Measurements from ENCODE around the gene CFAP97.

CFAP97 gene

DNA sequence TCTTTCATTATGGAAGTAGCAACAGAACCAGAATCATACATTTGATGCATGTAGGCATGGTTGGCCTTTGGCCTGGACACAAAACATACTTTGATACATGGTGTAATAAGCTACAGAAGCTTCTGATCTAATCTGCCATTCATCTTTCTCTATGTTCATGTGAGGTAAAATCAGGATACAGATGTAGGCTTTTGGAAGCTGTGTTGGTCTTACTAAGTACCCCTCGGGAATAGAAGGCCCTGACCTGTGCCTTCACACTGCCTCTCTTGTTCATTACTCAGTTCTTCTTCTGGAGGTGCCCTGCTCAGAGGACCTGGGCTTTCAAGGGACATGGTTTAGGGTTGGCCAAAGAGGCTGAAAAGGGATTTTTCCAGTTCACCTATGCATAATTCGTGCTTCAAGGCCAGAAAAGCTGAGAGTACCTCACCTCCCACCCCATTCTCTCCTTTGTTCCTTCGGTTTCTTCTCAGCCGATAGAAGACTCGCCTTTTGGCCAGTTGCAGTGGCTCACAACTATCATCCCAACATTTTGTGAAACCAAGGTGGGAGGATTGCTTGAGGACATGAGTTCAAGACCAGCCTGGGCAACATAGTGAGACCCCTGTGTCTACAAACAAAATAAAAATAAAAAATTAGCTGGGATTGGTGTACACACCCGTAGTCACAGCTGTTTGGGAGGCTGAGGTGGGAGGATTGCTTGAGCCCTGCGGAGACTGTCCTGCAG is 31.5 kb upstream of the CFAP97 start:
- H3K4me3 ChIP-seq (ENCODE audit: low read depth, low read length), result no peak overlapping the region
- TF ChIP-seq, protein P1, sequence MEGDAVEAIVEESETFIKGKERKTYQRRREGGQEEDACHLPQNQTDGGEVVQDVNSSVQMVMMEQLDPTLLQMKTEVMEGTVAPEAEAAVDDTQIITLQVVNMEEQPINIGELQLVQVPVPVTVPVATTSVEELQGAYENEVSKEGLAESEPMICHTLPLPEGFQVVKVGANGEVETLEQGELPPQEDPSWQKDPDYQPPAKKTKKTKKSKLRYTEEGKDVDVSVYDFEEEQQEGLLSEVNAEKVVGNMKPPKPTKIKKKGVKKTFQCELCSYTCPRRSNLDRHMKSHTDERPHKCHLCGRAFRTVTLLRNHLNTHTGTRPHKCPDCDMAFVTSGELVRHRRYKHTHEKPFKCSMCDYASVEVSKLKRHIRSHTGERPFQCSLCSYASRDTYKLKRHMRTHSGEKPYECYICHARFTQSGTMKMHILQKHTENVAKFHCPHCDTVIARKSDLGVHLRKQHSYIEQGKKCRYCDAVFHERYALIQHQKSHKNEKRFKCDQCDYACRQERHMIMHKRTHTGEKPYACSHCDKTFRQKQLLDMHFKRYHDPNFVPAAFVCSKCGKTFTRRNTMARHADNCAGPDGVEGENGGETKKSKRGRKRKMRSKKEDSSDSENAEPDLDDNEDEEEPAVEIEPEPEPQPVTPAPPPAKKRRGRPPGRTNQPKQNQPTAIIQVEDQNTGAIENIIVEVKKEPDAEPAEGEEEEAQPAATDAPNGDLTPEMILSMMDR (IDR thresholded peaks at IDR 0.05; ENCODE audit: insufficient read depth, low read depth, low read length, missing control alignments), result no peak
- DNase-seq (ENCODE audit: low read depth), result no peak

DNA sequence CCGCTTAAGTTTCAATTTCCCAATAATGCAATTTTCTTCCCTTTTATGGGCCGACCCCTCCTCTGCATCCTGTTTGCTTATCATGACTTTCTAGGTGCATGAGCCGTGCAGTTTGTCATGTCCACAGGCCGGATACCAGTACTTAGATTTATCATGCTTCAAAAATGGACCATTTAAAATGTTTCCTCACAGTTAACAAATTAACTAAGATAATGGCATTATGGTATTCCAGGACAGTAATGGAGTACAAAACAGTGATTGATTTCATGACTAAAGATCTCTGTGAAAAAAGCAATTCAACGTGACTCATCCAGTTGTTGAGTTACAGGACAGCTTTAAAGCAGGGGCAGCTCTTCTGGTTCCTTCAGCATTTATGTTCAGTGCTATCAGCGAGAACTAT is 28.6 kb upstream of the CFAP97 start:
- TF ChIP-seq, protein P1 (IDR thresholded peaks at IDR 0.05; ENCODE audit: insufficient read depth, low read depth, low read length, missing control alignments), result no peak
- DNase-seq (ENCODE audit: low read depth), result no peak

DNA sequence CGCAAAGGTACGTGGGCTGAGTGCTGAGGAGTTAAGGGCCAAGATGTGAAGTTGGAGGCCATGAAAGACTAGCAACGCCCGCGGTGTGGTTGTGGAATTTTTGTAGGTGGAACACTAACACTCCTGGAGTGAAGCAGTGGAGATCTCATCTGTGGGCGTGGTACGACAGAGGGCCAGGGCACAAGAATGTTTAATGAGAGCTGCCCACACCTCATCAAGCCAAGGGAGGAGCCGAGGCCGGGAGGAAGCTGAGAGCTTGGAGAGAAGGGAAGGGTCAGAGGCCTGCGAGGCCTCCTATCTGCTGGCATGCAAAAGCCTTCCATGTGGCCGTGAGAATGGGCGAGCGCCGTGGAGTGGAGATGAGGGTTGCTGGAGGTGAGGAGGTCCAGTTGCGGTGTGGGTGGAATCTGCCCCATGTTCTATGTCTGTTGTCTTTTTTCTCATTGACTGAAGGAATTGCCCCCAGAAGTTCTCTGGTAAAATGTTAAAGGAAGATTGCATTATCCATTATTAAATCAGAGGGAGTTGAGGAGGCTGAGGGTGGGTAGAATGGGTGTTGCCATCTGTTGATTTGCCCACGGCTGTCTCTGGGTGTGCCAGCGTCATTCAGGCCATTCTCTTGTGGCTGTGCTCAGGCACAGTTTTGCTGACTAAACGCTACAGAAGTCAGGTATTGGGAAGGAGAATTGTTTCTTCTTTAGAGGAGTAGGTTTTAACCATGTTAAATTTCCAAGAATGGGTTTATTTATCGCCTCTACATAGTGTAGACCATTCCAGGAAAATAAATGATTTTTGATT is 25.4 kb upstream of the CFAP97 start:
- no peak overlapping the region for H3K4me3 ChIP-seq (ENCODE audit: low read depth, low read length)
- TF ChIP-seq, protein P1 (IDR thresholded peaks at IDR 0.05; ENCODE audit: insufficient read depth, low read depth, low read length, missing control alignments), result no peak
- DNase-seq (ENCODE audit: low read depth), result no peak

More for the DNA sequence above, 28.6 kb upstream of the CFAP97 start:
- no peak overlapping the region for H3K4me3 ChIP-seq (ENCODE audit: low read depth, low read length)

DNA sequence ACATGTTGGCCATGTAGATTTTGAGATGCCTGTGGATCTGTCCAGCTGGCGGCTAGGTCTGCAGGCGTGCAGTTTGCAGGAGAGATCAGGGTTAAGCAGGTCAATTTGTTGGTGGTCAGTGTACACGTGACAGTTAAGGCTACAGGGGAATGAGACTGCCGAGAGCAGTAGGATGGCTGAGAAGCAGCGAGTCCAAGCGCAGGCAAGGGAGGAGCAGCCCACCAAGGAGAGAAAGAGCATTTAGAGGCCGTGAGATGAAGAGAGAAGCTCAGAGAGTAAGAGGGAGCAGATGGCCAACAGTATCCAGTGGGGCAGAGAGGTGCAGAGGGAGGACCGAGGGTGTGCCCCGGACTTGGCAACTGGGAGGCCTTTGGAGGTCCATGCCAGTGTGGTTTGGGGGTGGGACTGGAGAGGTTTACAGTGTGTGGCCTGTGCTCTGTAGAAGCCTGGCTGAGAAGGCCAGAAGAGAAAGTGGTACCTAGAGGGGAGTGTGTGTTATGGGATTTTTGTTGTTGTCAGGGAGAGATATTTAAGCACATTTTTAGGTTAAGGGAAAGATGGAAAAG is 24.0 kb upstream of the CFAP97 start:
- TF ChIP-seq, protein P1 (IDR thresholded peaks at IDR 0.05; ENCODE audit: insufficient read depth, low read depth, low read length, missing control alignments), result no peak
- DNase-seq (ENCODE audit: low read depth), result no peak
- H3K4me3 ChIP-seq (ENCODE audit: low read depth, low read length), result no peak overlapping the region

DNA sequence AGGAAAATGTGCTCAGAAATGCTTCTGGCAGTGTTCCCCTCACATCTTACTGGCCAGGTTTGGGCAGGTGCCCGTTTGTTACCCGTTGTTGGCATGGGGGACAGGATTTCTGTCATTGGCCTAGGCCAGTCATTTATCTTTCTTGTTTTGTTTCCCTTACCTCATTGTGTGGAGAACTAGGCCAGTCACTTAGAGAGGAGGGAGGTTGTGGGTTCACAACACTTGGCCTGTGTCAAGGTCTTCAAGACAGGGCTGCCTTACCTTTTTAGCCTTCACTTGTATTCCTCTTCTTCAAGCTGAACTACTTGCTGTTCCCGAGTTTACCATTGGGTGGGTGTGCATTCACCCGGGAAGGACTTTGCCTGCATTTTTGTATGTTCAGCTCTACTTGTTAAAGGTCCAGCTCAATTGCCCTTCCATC is 23.3 kb upstream of the CFAP97 start:
- no peak for DNase-seq (ENCODE audit: low read depth)
- TF ChIP-seq, protein P1 (IDR thresholded peaks at IDR 0.05; ENCODE audit: insufficient read depth, low read depth, low read length, missing control alignments), result no peak

DNA sequence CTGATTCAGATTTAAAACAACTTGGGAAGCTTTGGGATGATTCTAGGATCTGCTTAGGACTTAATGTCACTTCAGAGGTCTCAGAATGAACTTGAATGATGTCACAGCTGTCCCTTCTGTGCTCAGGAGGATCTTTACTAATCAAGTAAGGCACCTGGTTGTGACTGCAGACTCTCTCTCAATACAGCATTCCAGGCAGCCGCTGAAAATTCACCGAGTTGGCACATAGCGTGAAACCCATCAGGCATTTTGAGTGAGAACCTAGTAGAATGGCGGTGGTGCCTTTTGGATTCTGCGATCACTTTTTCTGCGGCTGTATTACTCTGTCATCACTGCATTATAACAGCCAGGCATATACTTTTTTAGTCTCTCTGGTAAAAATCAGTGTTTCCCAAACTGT is 22.1 kb upstream of the CFAP97 start:
- H3K4me3 ChIP-seq (ENCODE audit: low read depth, low read length), result no peak overlapping the region
- TF ChIP-seq, protein P1 (IDR thresholded peaks at IDR 0.05; ENCODE audit: insufficient read depth, low read depth, low read length, missing control alignments), result no peak
- no peak for DNase-seq (ENCODE audit: low read depth)

More for the DNA sequence above, 23.3 kb upstream of the CFAP97 start:
- H3K4me3 ChIP-seq (ENCODE audit: low read depth, low read length), result no peak overlapping the region
